ENCODE results near the gene UBE2L3. TPM values are rescaled to one million over a fixed set of nuclear protein-coding genes. Genes with fewer than 3 reads are reported as not detected.

UBE2L3 gene
- total and polyA plus RNA-seq, 2 of the 8 experiments (the other 6 are each of a cell fraction or from before 2014, with no cell fraction given): 63.5 to 90.0 TPM

GRCh38 chr22:21571679-21572078, 4.2 kb downstream of the UBE2L3 start:
- H2BK20ac ChIP-seq (ENCODE audit: low read length): no peak overlapping the region
- H2BK5ac ChIP-seq (ENCODE audit: low read depth, low read length): no peak overlapping the region
- H3K4me3 ChIP-seq (ENCODE audit: extremely low read depth in 1 of 4, insufficient read depth in 2 of 4, low read depth in 3 of 4, low read length in 4 of 4): no peak overlapping the region
- no peak overlapping the region for H2BK12ac ChIP-seq (ENCODE audit: low read depth, low read length)
- DNase-seq (ENCODE audit: low read depth in 1 of 2, low spot score in 2 of 2) (no peak), FAIRE-seq (no peak)
- H3K9ac ChIP-seq (replicated peaks in 1 of 4; ENCODE audit: extremely low read depth in 1 of 4, low read depth in 3 of 4, low read length in 3 of 4): no peak overlapping the region
- peaks cover 2% of the 10 kb centered on the region for H3K23me2 ChIP-seq (ENCODE audit: low read depth, low read length)
- no peak overlapping the region for H4K5ac ChIP-seq (ENCODE audit: insufficient read length, low read depth, low read length)
- no peaks in the 10 kb centered on the region for H3K9me3 ChIP-seq (ENCODE audit: insufficient read depth in 2 of 2, low read depth in 1 of 2, low read length in 1 of 2)
- peaks cover 63 to 91% of the 10 kb centered on the region in 2 experiments for H3K79me2 ChIP-seq (ENCODE audit: control insufficient read depth in 1 of 2, insufficient read depth in 2 of 2, low read length in 2 of 2)
- H2AFZ ChIP-seq (ENCODE audit: low read length): no peak overlapping the region
- H3K27me3 ChIP-seq (replicated peaks in 1 of 4; ENCODE audit: control insufficient read depth in 3 of 4, extremely low read depth in 1 of 4, insufficient read depth in 3 of 4, low read length in 3 of 4): no peaks in the 10 kb centered on the region; a peak in 1 of 7 replicates
- H3K56ac ChIP-seq (replicated peaks; ENCODE audit: insufficient read length, low read depth, low read length): no peak overlapping the region
- H3K4me2 ChIP-seq (ENCODE audit: insufficient read depth in 1 of 2, low read depth in 2 of 2, low read length in 2 of 2): no peak overlapping the region
- no peak overlapping the region for H4K91ac ChIP-seq (replicated peaks; ENCODE audit: insufficient read length, low read length)
- H4K20me1 ChIP-seq (replicated peaks in 1 of 2; ENCODE audit: control insufficient read depth in 1 of 2, insufficient read depth in 2 of 2, low read length in 2 of 2): peaks cover 36 to 43% of the 10 kb centered on the region in 2 experiments
- no peak overlapping the region for H2BK15ac ChIP-seq (ENCODE audit: low read length)
- H3K27ac ChIP-seq (ENCODE audit: low read depth, low read length): no peak overlapping the region
- no peak overlapping the region for H2AK5ac ChIP-seq (ENCODE audit: low read depth, low read length)
- TF ChIP-seq GABPA (IDR thresholded peaks at IDR 0.05; ENCODE audit: borderline replicate concordance, insufficient read depth, low read length): no peak
- TF ChIP-seq POU5F1 (IDR thresholded peaks at IDR 0.05; ENCODE audit: low read depth, low read length): no peak
- TF ChIP-seq SAP30 (IDR thresholded peaks at IDR 0.05; ENCODE audit: insufficient read depth, insufficient replicate concordance, low read length): no peak
- TF ChIP-seq CTBP2 (IDR thresholded peaks at IDR 0.05; ENCODE audit: borderline replicate concordance, insufficient read depth, insufficient read length, low read length): no peak
- no peak for TF ChIP-seq CHD2 (IDR thresholded peaks at IDR 0.05; ENCODE audit: low read length)
- TF ChIP-seq ATF3 (IDR thresholded peaks at IDR 0.05; ENCODE audit: insufficient read depth, low read depth, low read length): no peak
- TF ChIP-seq EZH2 (IDR thresholded peaks at IDR 0.05; ENCODE audit: low read depth, low read length, severe bottlenecking): no peak
- H3K4ac ChIP-seq (replicated peaks; ENCODE audit: insufficient read length, low read depth, low read length): no peak overlapping the region
- no peak overlapping the region for H2BK120ac ChIP-seq (replicated peaks; ENCODE audit: low read depth, low read length)
- H3K18ac ChIP-seq (ENCODE audit: extremely low read depth, low read length): no peak overlapping the region
- no peaks in the 10 kb centered on the region; a peak in 1 of 8 replicates for H3K36me3 ChIP-seq (ENCODE audit: control insufficient read depth in 2 of 4, insufficient read depth in 4 of 4, low read length in 3 of 4)
- peaks cover 0 to 8% (median 6%) of the 10 kb centered on the region in 4 experiments; a peak in 4 of 7 replicates for H3K4me1 ChIP-seq (replicated peaks in 1 of 4; ENCODE audit: control insufficient read depth in 3 of 4, insufficient read depth in 4 of 4, low read length in 3 of 4)
- no peak overlapping the region for H3K14ac ChIP-seq (ENCODE audit: insufficient read length)
- 92% methylated on average over 4 of the region's 4 CpGs; no CpG with 5 or more reads in 1 of the 2 experiments for WGBS, 2 experiments (ENCODE audit: extremely low coverage in 1 of 2, insufficient coverage in 1 of 2, insufficient read length in 1 of 2, insufficient replicate concordance in 2 of 2, low coverage in 1 of 2, low lambda C conversion rate in 2 of 2, missing lambda C conversion rate in 1 of 2)
- no peak overlapping the region for H4K8ac ChIP-seq (ENCODE audit: extremely low read depth, insufficient read depth, low read length)
- ChIA-PET CTCF (ENCODE audit: partially characterized antibody) (interaction anchor here (1.2 to 5.7 kb wide), 4 partner anchors 11 to 71 kb away, joined by 3 to 27 read pairs (median 11); partner anchors contain the start of gene SDF2L1), POLR2A (ENCODE audit: partially characterized antibody) (interaction anchor here (1.9 kb wide), 1 partner anchor 71 kb away, joined by 4 read pairs; no protein-coding TSS in a partner anchor)
- H3K79me1 ChIP-seq (ENCODE audit: low read depth, low read length): peaks cover 20% of the 10 kb centered on the region
- no peak overlapping the region for H3K23ac ChIP-seq (ENCODE audit: insufficient read length)
